Measurements from ENCODE around the gene PTPRN2. TPM values are rescaled to one million over a fixed set of nuclear protein-coding genes. Genes with fewer than 3 reads are reported as not detected.

The PTPRN2 gene
- total and polyA plus RNA-seq, 2 of the 8 experiments (the other 6 are each of a cell fraction or from before 2014, with no cell fraction given) = 2.6 to 4.5 TPM

DNA sequence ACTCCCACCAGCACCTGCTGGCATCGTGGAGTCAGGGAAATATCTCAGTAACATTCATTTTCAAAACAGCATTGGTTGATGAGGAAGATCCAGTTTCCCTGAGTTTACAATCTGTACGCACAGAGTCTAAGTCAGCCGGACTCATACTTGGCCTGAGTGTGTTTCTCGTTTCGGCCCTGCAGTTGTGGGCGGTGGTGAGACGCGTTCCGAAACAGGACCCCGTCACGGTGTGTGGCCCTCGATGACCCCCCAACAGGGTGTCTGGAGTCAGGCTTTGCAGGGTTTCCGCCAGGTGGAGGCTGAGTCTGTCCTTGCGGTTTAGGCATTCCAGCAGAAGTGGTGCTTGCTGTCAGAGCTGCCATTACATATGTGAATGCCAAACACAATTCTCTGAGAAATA is 933.3 kb downstream of the PTPRN2 start:
- Histone ChIP-seq H3K9me3 (ENCODE audit: insufficient read depth in 2 of 2, low read depth in 1 of 2, low read length in 1 of 2) (no peaks in the 10 kb centered on the region), H4K20me1 (replicated peaks in 1 of 2; ENCODE audit: control insufficient read depth in 1 of 2, insufficient read depth in 2 of 2, low read length in 2 of 2) (peaks cover 0 to 8% of the 10 kb centered on the region in 2 experiments), H3K23me2 (ENCODE audit: low read depth, low read length) (peaks cover 12% of the 10 kb centered on the region; the same call in 1 of the 2 replicates), H2BK5ac (ENCODE audit: low read depth, low read length) (no peak overlapping the region), H3K79me1 (ENCODE audit: low read depth, low read length) (no peaks in the 10 kb centered on the region), H3K9ac (replicated peaks in 1 of 4; ENCODE audit: extremely low read depth in 1 of 4, low read depth in 3 of 4, low read length in 3 of 4) (no peak overlapping the region), H3K56ac (replicated peaks; ENCODE audit: insufficient read length, low read depth, low read length) (no peak overlapping the region), H3K18ac (ENCODE audit: extremely low read depth, low read length) (no peak overlapping the region), H3K4me1 (replicated peaks in 1 of 4; ENCODE audit: control insufficient read depth in 3 of 4, insufficient read depth in 4 of 4, low read length in 3 of 4) (no peaks in the 10 kb centered on the region), H3K79me2 (ENCODE audit: control insufficient read depth in 1 of 2, insufficient read depth in 2 of 2, low read length in 2 of 2) (no peaks in the 10 kb centered on the region), H2AK5ac (ENCODE audit: low read depth, low read length) (no peak overlapping the region), H2BK15ac (ENCODE audit: low read length) (no peak overlapping the region), H4K5ac (ENCODE audit: insufficient read length, low read depth, low read length) (no peak overlapping the region), H2BK120ac (replicated peaks; ENCODE audit: low read depth, low read length) (no peak overlapping the region), H4K91ac (replicated peaks; ENCODE audit: insufficient read length, low read length) (no peak overlapping the region), H3K27ac (ENCODE audit: low read depth, low read length) (no peak overlapping the region), H2AFZ (ENCODE audit: low read length) (no peak overlapping the region), H3K27me3 (replicated peaks in 1 of 4; ENCODE audit: control insufficient read depth in 3 of 4, extremely low read depth in 1 of 4, insufficient read depth in 3 of 4, low read length in 3 of 4) (no peaks in the 10 kb centered on the region), H3K23ac (ENCODE audit: insufficient read length) (no peak overlapping the region), H3K14ac (ENCODE audit: insufficient read length) (no peak overlapping the region), H3K4ac (replicated peaks; ENCODE audit: insufficient read length, low read depth, low read length) (no peak overlapping the region), H3K4me3 (ENCODE audit: extremely low read depth in 1 of 4, insufficient read depth in 2 of 4, low read depth in 3 of 4, low read length in 4 of 4) (no peak overlapping the region), H2BK20ac (ENCODE audit: low read length) (no peak overlapping the region), H2BK12ac (ENCODE audit: low read depth, low read length) (no peak overlapping the region), H4K8ac (ENCODE audit: extremely low read depth, insufficient read depth, low read length) (no peak overlapping the region; the same call in 1 of the 2 replicates), H3K36me3 (ENCODE audit: control insufficient read depth in 2 of 4, insufficient read depth in 4 of 4, low read length in 3 of 4) (no peaks in the 10 kb centered on the region), H3K4me2 (ENCODE audit: insufficient read depth in 1 of 2, low read depth in 2 of 2, low read length in 2 of 2) (no peak overlapping the region)
- no peak for DNase-seq (ENCODE audit: low read depth in 1 of 2, low spot score in 2 of 2)
- CTCF ChIA-PET (ENCODE audit: partially characterized antibody) = no interaction called here
- no peak for FAIRE-seq
- 93% methylated on average over 14 of the region's 14 CpGs; no CpG with 5 or more reads in 1 of the 2 experiments for WGBS, 2 experiments (ENCODE audit: extremely low coverage in 1 of 2, insufficient coverage in 1 of 2, insufficient read length in 1 of 2, insufficient replicate concordance in 2 of 2, low coverage in 1 of 2, low lambda C conversion rate in 2 of 2, missing lambda C conversion rate in 1 of 2)
- POLR2A ChIA-PET (ENCODE audit: partially characterized antibody) = no interaction called here
- TF ChIP-seq BACH1 (IDR thresholded peaks at IDR 0.05; ENCODE audit: low read length) (no peak), KDM1A (IDR thresholded peaks at IDR 0.05; ENCODE audit: borderline replicate concordance, low read length) (no peak), MAFK (IDR thresholded peaks at IDR 0.05; ENCODE audit: low read depth, low read length) (no peak), BCL11A (IDR thresholded peaks at IDR 0.05; ENCODE audit: low read depth in 2 of 2, low read length in 2 of 2) (no peak), CHD1 (IDR thresholded peaks at IDR 0.05; ENCODE audit: low read depth, low read length) (no peak), JUND (IDR thresholded peaks at IDR 0.05; ENCODE audit: low read length) (no peak), RNF2 (IDR thresholded peaks at IDR 0.05; ENCODE audit: borderline replicate concordance, low read depth, low read length, missing control alignments, poor library complexity, severe bottlenecking) (no peak)

All from H1 (cell line).